COLO668 (cell line): ENCODE data around the gene SMNDC1.
"Not testable (repeated sequence)": the region's sequence is repeated elsewhere in the genome, so short reads cannot be mapped to it uniquely, and the experiment has no call there.

Source experiments
- DNase-seq: peaks from one replicate; lab custom pipeline; 2025; ENCODE audit not compliant: unreplicated experiment; lab: John Stamatoyannopoulos, UW

Gene SMNDC1

GRCh38 chr10:110304780-110305421 is at the start of gene SMNDC1:
TSS of gene SMNDC1 (minus strand) at chr10:110304920. CDS start at chr10:110303587, 1,333 bp downstream.
- DNase-seq, result peak; percentile 96

GRCh38 chr10:110354322-110354766 is 49.6 kb upstream of the SMNDC1 start:
- peak; percentile 69 for DNase-seq

- DNase-seq, result no peak
These were observed 48.8 kb upstream of the SMNDC1 start for GRCh38 chr10:110353244-110354119.

- no peak for DNase-seq
These were observed 48.2 kb upstream of the SMNDC1 start for GRCh38 chr10:110352930-110353243.

GRCh38 chr10:110350812-110351211 is 46.1 kb upstream of the SMNDC1 start:
- no peak for DNase-seq

GRCh38 chr10:110349831-110350230 is 45.1 kb upstream of the SMNDC1 start:
- no peak for DNase-seq

GRCh38 chr10:110349386-110349785 is 44.7 kb upstream of the SMNDC1 start:
- DNase-seq, result no peak

GRCh38 chr10:110348336-110348735 is 43.6 kb upstream of the SMNDC1 start:
- no peak for DNase-seq

GRCh38 chr10:110346914-110347313 is 42.2 kb upstream of the SMNDC1 start:
- no peak for DNase-seq

- no peak for DNase-seq
These were observed 40.6 kb upstream of the SMNDC1 start for GRCh38 chr10:110345286-110345685.

- peak; percentile 39 for DNase-seq
These were observed 39.9 kb upstream of the SMNDC1 start for GRCh38 chr10:110344622-110345021.

GRCh38 chr10:110343947-110344346 is 39.2 kb upstream of the SMNDC1 start:
- no peak for DNase-seq

- no peak for DNase-seq
These were observed 36.1 kb upstream of the SMNDC1 start for GRCh38 chr10:110340816-110341215.

GRCh38 chr10:110340122-110340521 is 35.4 kb upstream of the SMNDC1 start:
- no peak for DNase-seq

- no peak for DNase-seq
These were observed 33.2 kb upstream of the SMNDC1 start for GRCh38 chr10:110337906-110338305.

- DNase-seq, result no peak
These were observed 32.7 kb upstream of the SMNDC1 start for GRCh38 chr10:110337401-110337800.

GRCh38 chr10:110336111-110336721 is 31.5 kb upstream of the SMNDC1 start:
- no peak for DNase-seq

GRCh38 chr10:110335314-110336064 is 30.8 kb upstream of the SMNDC1 start:
- DNase-seq, result no peak

GRCh38 chr10:110334061-110334656 is 29.4 kb upstream of the SMNDC1 start:
- no peak for DNase-seq

GRCh38 chr10:110331226-110331795 is 26.6 kb upstream of the SMNDC1 start:
- DNase-seq, result not testable (repeated sequence)
